IMR-90 (cell line): ENCODE measurements around the gene PLCL2. TPM values are rescaled to one million over a fixed set of nuclear protein-coding genes. Genes with fewer than 3 reads are reported as not detected.

Source experiments
- ATAC-seq: fragments of 200-7000 bp; cut with Tn5 transposase; 2 replicates; pipeline ENCODE4 v1.9.1; 2020; ENCODE audit warnings: low read depth, mild to moderate bottlenecking, moderate library complexity
- BruUV-seq: library from RNA; stranded (reverse); fragments of 400-500 nt; replicated peaks from 2 replicates; lab custom pipeline; 2021; lab: Mats Ljungman, UMichigan
- CTCF ChIA-PET: fragments of 300-600 bp; formaldehyde crosslinking; extraction: SDS; loops from one replicate; lab custom pipeline; 2021; ENCODE audit warnings: antibody characterized with exemption; lab: Yijun Ruan, JAX
- POLR2A ChIA-PET: fragments of 300-600 bp; sonication (Branson Sonifier 250); formaldehyde crosslinking; loops from one replicate; lab custom pipeline; 2022; ENCODE audit warnings: antibody characterized with exemption; ENCODE audit not compliant: unreplicated experiment; lab: Charles Lee
- DNase-seq: peaks from one replicate; pipeline ENCODE4 v3.0.0; 2013
- H2AFZ ChIP-seq: replicated peaks from 2 replicates; pipeline ENCODE3; 2013; ENCODE audit warnings: low read length, mild to moderate bottlenecking; ENCODE audit not compliant: poor library complexity
- H2AK5ac ChIP-seq: 2 replicates; pipeline ENCODE4 v1.6.1; 2013; ENCODE audit warnings: low read depth, low read length, inconsistent platforms
- H2AK9ac ChIP-seq: replicated peaks from 2 replicates; pipeline ENCODE3; 2013; ENCODE audit warnings: mild to moderate bottlenecking, low read depth, low read length, moderate library complexity; ENCODE audit not compliant: poor library complexity
- H2BK120ac ChIP-seq: 2 replicates; pipeline ENCODE4 v1.6.1; 2013; ENCODE audit warnings: low read depth, low read length, inconsistent platforms
- H2BK15ac ChIP-seq: 3 replicates; pipeline ENCODE4 v1.6.1; 2013; ENCODE audit warnings: low read depth, low read length, inconsistent platforms
- H2BK20ac ChIP-seq: 2 replicates; pipeline ENCODE4 v1.6.1; 2013; ENCODE audit warnings: low read depth, mild to moderate bottlenecking, inconsistent platforms, low read length, moderate library complexity
- H2BK5ac ChIP-seq: 2 replicates; pipeline ENCODE4 v1.6.1; 2013; ENCODE audit warnings: mild to moderate bottlenecking, low read depth, low read length, inconsistent platforms; ENCODE audit not compliant: poor library complexity, severe bottlenecking
- H3K14ac ChIP-seq: replicated peaks from 2 replicates; pipeline ENCODE4 v1.6.1; 2013; ENCODE audit warnings: low read depth, low read length, inconsistent platforms
- H3K18ac ChIP-seq: 2 replicates; pipeline ENCODE4 v1.6.1; 2013; ENCODE audit warnings: low read depth, low read length, control low read depth
- H3K23ac ChIP-seq: 2 replicates; pipeline ENCODE4 v1.6.1; 2013; ENCODE audit warnings: low read depth, low read length, inconsistent platforms
- H3K27ac ChIP-seq: 2 replicates; pipeline ENCODE4 v1.5.1; 2013; ENCODE audit warnings: mild to moderate bottlenecking, control low read depth, low read length; ENCODE audit not compliant: insufficient read depth
- H3K27me3 ChIP-seq: 2 replicates; pipeline ENCODE4 v1.6.1; 2013; ENCODE audit warnings: low read length; ENCODE audit not compliant: control insufficient read depth, insufficient read depth
- H3K36me3 ChIP-seq: 2 replicates; pipeline ENCODE4 v1.6.1; 2013; ENCODE audit warnings: low read length, mixed read lengths; ENCODE audit not compliant: control insufficient read depth, insufficient read depth
- H3K4ac ChIP-seq: 2 replicates; pipeline ENCODE4 v1.6.1; 2013; ENCODE audit warnings: low read depth, low read length, inconsistent platforms
- H3K4me1 ChIP-seq: 2 replicates; pipeline ENCODE4 v1.6.1; 2013; ENCODE audit warnings: low read length, mixed read lengths; ENCODE audit not compliant: control insufficient read depth, insufficient read depth
- H3K4me2 ChIP-seq: 2 replicates; pipeline ENCODE4 v1.6.1; 2013; ENCODE audit warnings: low read depth, mild to moderate bottlenecking, control low read depth, low read length, moderate library complexity
- H3K4me3 ChIP-seq: 2 replicates; pipeline ENCODE4 v1.5.1; 2013; ENCODE audit warnings: low read depth, mild to moderate bottlenecking, control low read depth, low read length, moderate library complexity; ENCODE audit not compliant: insufficient read depth
- H3K56ac ChIP-seq: 2 replicates; pipeline ENCODE4 v1.6.1; 2013; ENCODE audit warnings: low read length, inconsistent platforms; ENCODE audit not compliant: insufficient read depth; ENCODE audit errors: extremely low read depth
- H3K79me1 ChIP-seq, 2 experiments: 2 replicates each; pipeline ENCODE4 v1.6.1; 2013; ENCODE audit warnings: low read length in 2 of 2, inconsistent platforms in 1 of 2, low read depth in 1 of 2
- H3K9ac ChIP-seq: 2 replicates; pipeline ENCODE4 v1.6.1; 2013; ENCODE audit warnings: low read depth, low read length, control low read depth
- H3K9me1 ChIP-seq: 2 replicates; pipeline ENCODE4 v1.6.1; 2013; ENCODE audit warnings: low read length, inconsistent platforms; ENCODE audit not compliant: insufficient read depth
- H3K9me3 ChIP-seq: 2 replicates; pipeline ENCODE4 v1.6.1; 2013; ENCODE audit warnings: low read length; ENCODE audit not compliant: control insufficient read depth, insufficient read depth
- H4K20me1 ChIP-seq: 2 replicates; pipeline ENCODE4 v1.6.1; 2013; ENCODE audit warnings: low read length, inconsistent platforms; ENCODE audit not compliant: insufficient read depth
- H4K5ac ChIP-seq: 2 replicates; pipeline ENCODE4 v1.6.1; 2013; ENCODE audit warnings: mild to moderate bottlenecking, low read depth, low read length, control low read depth
- H4K8ac ChIP-seq, 2 experiments: 2 replicates each; pipeline ENCODE4 v1.6.1; 2013; ENCODE audit warnings: low read depth in 2 of 2, low read length in 2 of 2, control low read depth in 1 of 2, inconsistent platforms in 1 of 2
- H4K91ac ChIP-seq: 2 replicates; pipeline ENCODE4 v1.6.1; 2013; ENCODE audit warnings: low read depth, low read length, inconsistent platforms; ENCODE audit not compliant: insufficient read depth
- USF2 ChIP-seq: fragments of 150-350 bp; IDR thresholded peaks from 2 replicates; pipeline ENCODE4 v1.6.1; 2017; ENCODE audit warnings: mild to moderate bottlenecking, antibody characterized with exemption, low read length, low read depth
- WGBS, 2 experiments: methylation state at CpG; one replicate each; pipeline versions ENCODE4 v1.1.5 to v1.1.7; 2013; ENCODE audit warnings: missing lambda C conversion rate in 2 of 2; ENCODE audit not compliant: insufficient read length in 1 of 2; ENCODE audit errors: extremely low coverage in 2 of 2; 5-methylcytosine and 5-hydroxymethylcytosine counted together
- dilution Hi-C: fragments of 300-500 bp; cut with HindIII; formaldehyde crosslinking; loops from one replicate; pipeline ENCODE4 v1.14.3; 2018; ENCODE audit warnings: low sequenced_read_pairs; ENCODE audit not compliant: unreplicated experiment
- in situ Hi-C: fragments of 300-500 bp; cut with MboI; formaldehyde crosslinking; loops from 3 replicates; pipeline ENCODE4 v1.14.3; 2019; ENCODE audit warnings: low sequenced_read_pairs, inconsistent platforms, mixed read lengths
- intact Hi-C: fragments of 100-400 bp; cut with micrococcal nuclease; formaldehyde crosslinking; loops from 2 replicates; pipeline ENCODE4 v1.10.0; 2022
- polyA plus RNA-seq, 3 experiments: library from polyadenylated mRNA; depleted of rRNA; stranded (reverse); fragments of >200 nt; gene quantifications; 2 replicates each; pipeline ENCODE4 v1.2.3, GENCODE V29; 2012; ENCODE audit warnings: low replicate concordance in 1 of 3
- total RNA-seq: library from RNA; depleted of rRNA; stranded (reverse); fragments of >200 nt; gene quantifications from 2 replicates; pipeline ENCODE4 v1.2.3, GENCODE V29; 2012

Gene PLCL2
- total and polyA plus RNA-seq, 2 of the 4 experiments (the other 2 are of a cell fraction), result 0.92 to 3.8 TPM

- no peak overlapping the region for H3K4ac ChIP-seq
- H2AK9ac ChIP-seq, result no peak overlapping the region
- H4K20me1 ChIP-seq, result no peaks in the 10 kb centered on the region
- no peaks in the 10 kb centered on the region; the same call in 1 of the 2 replicates for H3K27me3 ChIP-seq
- TF ChIP-seq USF2, result no peak
- no peaks in the 10 kb centered on the region for H3K79me1 ChIP-seq
- no peak overlapping the region for H4K5ac ChIP-seq
- DNase-seq, result no peak
- no TSS peak for BruUV-seq
- no peak overlapping the region for H3K9ac ChIP-seq
- H2AK5ac ChIP-seq, result no peak overlapping the region
- H3K36me3 ChIP-seq, result no peaks in the 10 kb centered on the region
- no peak overlapping the region for H3K14ac ChIP-seq
- no peaks in the 10 kb centered on the region for H3K9me3 ChIP-seq
- WGBS, 2 experiments, result no CpG with 5 or more reads among the region's 2 CpGs
- no peak overlapping the region for H2AFZ ChIP-seq
- ChIA-PET POLR2A (no interaction called here), CTCF (interaction anchor here (0.6 kb wide), 1 partner anchor 98 kb away, joined by 4 read pairs; no protein-coding TSS in a partner anchor)
- H3K23ac ChIP-seq, result no peak overlapping the region
- no peak overlapping the region for H2BK5ac ChIP-seq
- H3K27ac ChIP-seq, result no peak overlapping the region
- no peak overlapping the region for H2BK20ac ChIP-seq
- dilution Hi-C loops, result no loop called here
- in situ Hi-C loops, result no loop called here
- no peak overlapping the region for H4K91ac ChIP-seq
- no peak overlapping the region for H3K56ac ChIP-seq
- no peak overlapping the region for H3K4me2 ChIP-seq
- ATAC-seq, result no peak
- H4K8ac ChIP-seq, result no peak overlapping the region
- H2BK15ac ChIP-seq, result no peak overlapping the region
- H3K4me3 ChIP-seq, result no peak overlapping the region
- H3K18ac ChIP-seq, result no peak overlapping the region
- H2BK120ac ChIP-seq, result no peak overlapping the region
- intact Hi-C loops, result no loop called here
- H3K9me1 ChIP-seq, result no peaks in the 10 kb centered on the region
- H3K4me1 ChIP-seq, result no peaks in the 10 kb centered on the region
Measured at GRCh38 chr3:17121336-17121735, 236.6 kb downstream of the PLCL2 start.
